Esophagus squamous epithelium (tissue), 4 donors: ENCODE measurements around the gene HIF1A.

Experiments
- CTCF ChIP-seq, 6 experiments: fragments of 450-650 bp in 4 of 6; fragments of 200-600 bp in 2 of 6; sonication (generic) in 2 of 6; IDR thresholded peaks; one replicate each; pipeline ENCODE4 v1.5.1; 2016 to 2019; ENCODE audit warnings: antibody characterized with exemption in 6 of 6, mild to moderate bottlenecking in 4 of 6, moderate library complexity in 4 of 6
- POLR2A ChIP-seq, 4 donors: fragments of 450-650 bp; IDR thresholded peaks; one replicate each; pipeline ENCODE4 v1.6.1; 2017; ENCODE audit warnings: antibody characterized with exemption in 4 of 4, mild to moderate bottlenecking in 4 of 4, moderate library complexity in 3 of 4

- TF ChIP-seq CTCF (IDR thresholded peaks at IDR 0.05) (no peak), POLR2A (IDR thresholded peaks at IDR 0.05) (no peak)
Measured at GRCh38 chr14:61656341-61656740, 39.0 kb upstream of the HIF1A start.
